Pericardium fibroblast (primary cell): ENCODE results near the gene CCDC146. TPM values are rescaled to one million over a fixed set of nuclear protein-coding genes. Genes with fewer than 3 reads are reported as not detected.

Experiments
- total RNA-seq: library from RNA; depleted of rRNA; stranded (reverse); fragments of >200 nt; gene quantifications from 2 replicates; pipeline ENCODE4 v1.2.3, GENCODE V29; 2015

CCDC146 gene, protein sequence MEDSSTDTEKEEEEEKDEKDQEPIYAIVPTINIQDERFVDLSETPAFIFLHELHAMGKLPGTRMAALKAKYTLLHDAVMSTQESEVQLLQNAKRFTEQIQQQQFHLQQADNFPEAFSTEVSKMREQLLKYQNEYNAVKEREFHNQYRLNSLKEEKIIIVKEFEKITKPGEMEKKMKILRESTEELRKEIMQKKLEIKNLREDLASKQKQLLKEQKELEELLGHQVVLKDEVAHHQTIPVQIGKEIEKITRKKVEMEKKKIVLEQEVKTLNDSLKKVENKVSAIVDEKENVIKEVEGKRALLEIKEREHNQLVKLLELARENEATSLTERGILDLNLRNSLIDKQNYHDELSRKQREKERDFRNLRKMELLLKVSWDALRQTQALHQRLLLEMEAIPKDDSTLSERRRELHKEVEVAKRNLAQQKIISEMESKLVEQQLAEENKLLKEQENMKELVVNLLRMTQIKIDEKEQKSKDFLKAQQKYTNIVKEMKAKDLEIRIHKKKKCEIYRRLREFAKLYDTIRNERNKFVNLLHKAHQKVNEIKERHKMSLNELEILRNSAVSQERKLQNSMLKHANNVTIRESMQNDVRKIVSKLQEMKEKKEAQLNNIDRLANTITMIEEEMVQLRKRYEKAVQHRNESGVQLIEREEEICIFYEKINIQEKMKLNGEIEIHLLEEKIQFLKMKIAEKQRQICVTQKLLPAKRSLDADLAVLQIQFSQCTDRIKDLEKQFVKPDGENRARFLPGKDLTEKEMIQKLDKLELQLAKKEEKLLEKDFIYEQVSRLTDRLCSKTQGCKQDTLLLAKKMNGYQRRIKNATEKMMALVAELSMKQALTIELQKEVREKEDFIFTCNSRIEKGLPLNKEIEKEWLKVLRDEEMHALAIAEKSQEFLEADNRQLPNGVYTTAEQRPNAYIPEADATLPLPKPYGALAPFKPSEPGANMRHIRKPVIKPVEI
- total RNA-seq: 1.2 TPM in 2 replicates

GRCh38 chr7:77121860-77122681 lies at the start of gene CCDC146:
Gene CCDC146 (plus strand): TSS chr7:77122615. CDS start chr7:77167669, 45,054 bp downstream.

GRCh38 chr7:77199013-77199966 lies 76.9 kb downstream of the CCDC146 start, which contains the start of gene FGL2:
Gene FGL2 (minus strand): TSS chr7:77199819. CDS start chr7:77199793, 26 bp downstream.

Other genes with a start within 250 kb of the CCDC146 start
- gene SPDYE17, start 90.3 kb upstream of the CCDC146 start, total RNA-seq: not detected in 2 replicates
- gene SPDYE18, start 60.1 kb upstream of the CCDC146 start, total RNA-seq: not detected in 2 replicates
- gene FGL2, start 77.2 kb downstream of the CCDC146 start, total RNA-seq: 1.4 and 2.3 TPM in 2 replicates